Panc1 (cell line): Measurements from ENCODE around the gene OR2V2. TPM values are rescaled to one million over a fixed set of nuclear protein-coding genes. Genes with fewer than 3 reads are reported as not detected.

Experiments used
- ATAC-seq: fragments of 200-7000 bp; cut with Tn5 transposase; 2 replicates; pipeline ENCODE4 v1.9.1; 2020; ENCODE audit warnings: mild to moderate bottlenecking, moderate library complexity
- BruUV-seq: library from RNA; stranded (reverse); fragments of 400-500 nt; replicated peaks from 2 replicates; lab custom pipeline; 2021; lab: Mats Ljungman, UMichigan
- CTCF ChIA-PET: fragments of 300-600 bp; sonication (Branson Sonifier 250); formaldehyde crosslinking; loops from one replicate; lab custom pipeline; 2022; ENCODE audit warnings: antibody characterized with exemption; lab: Charles Lee
- POLR2A ChIA-PET: fragments of 300-600 bp; sonication (Branson Sonifier 250); formaldehyde crosslinking; loops from one replicate; lab custom pipeline; 2022; ENCODE audit warnings: antibody characterized with exemption; lab: Charles Lee
- DNase-seq: peaks from one replicate; pipeline ENCODE4 v3.0.0-alpha.2; 2010; ENCODE audit warnings: low read depth, low spot score
- H3K27ac ChIP-seq: 2 replicates; pipeline ENCODE4 v1.5.1; 2011; ENCODE audit warnings: mild to moderate bottlenecking, low read length, inconsistent platforms
- H3K27me3 ChIP-seq: fragments of 200-500 bp; sonication (Bioruptor generic); 2 replicates; pipeline ENCODE4 v1.6.0; 2014; ENCODE audit warnings: low read length, inconsistent platforms; ENCODE audit not compliant: control insufficient read depth, insufficient read depth
- H3K36me3 ChIP-seq: fragments of 200-500 bp; sonication (Bioruptor generic); 2 replicates; pipeline ENCODE4 v1.5.1; 2014; ENCODE audit warnings: inconsistent platforms, mild to moderate bottlenecking, low read length, moderate library complexity; ENCODE audit not compliant: control insufficient read depth, insufficient read depth
- H3K4me1 ChIP-seq: 2 replicates; pipeline ENCODE4 v1.5.1; 2011; ENCODE audit warnings: inconsistent platforms, mild to moderate bottlenecking, low read length, moderate library complexity; ENCODE audit not compliant: control insufficient read depth, insufficient read depth
- H3K4me3 ChIP-seq, 2 experiments: 2 replicates each; pipeline ENCODE4 v1.5.1; 2011 to 2012; ENCODE audit warnings: low read depth in 2 of 2, low read length in 2 of 2, mild to moderate bottlenecking in 2 of 2, inconsistent platforms in 1 of 2, moderate library complexity in 1 of 2
- H3K9me3 ChIP-seq: fragments of 200-500 bp; sonication (Bioruptor generic); 2 replicates; pipeline ENCODE4 v1.5.1; 2014; ENCODE audit warnings: low read depth, mild to moderate bottlenecking, inconsistent platforms, low read length, moderate library complexity; ENCODE audit not compliant: control insufficient read depth, insufficient read depth
- POLR2AphosphoS5 ChIP-seq: IDR thresholded peaks from 2 replicates; pipeline ENCODE4 v1.6.1; 2012; ENCODE audit warnings: mild to moderate bottlenecking, low read depth, low read length, moderate library complexity
- SIN3A ChIP-seq: IDR thresholded peaks from 2 replicates; pipeline ENCODE4 v1.6.1; 2012; ENCODE audit warnings: low read depth, mild to moderate bottlenecking, low read length, moderate library complexity, borderline replicate concordance; ENCODE audit not compliant: insufficient read depth
- TCF7L2 ChIP-seq: IDR thresholded peaks from 2 replicates; pipeline ENCODE4 v1.6.1; 2011; ENCODE audit warnings: mild to moderate bottlenecking, low read depth, low read length, inconsistent platforms
- in situ Hi-C: cut with HindIII; loops from 2 replicates; pipeline ENCODE4 v1.10.0; 2016; ENCODE audit warnings: low sequenced_read_pairs, low pct_unique_long_range_greater_than_20kb
- intact Hi-C: fragments of 100-400 bp; cut with micrococcal nuclease; formaldehyde crosslinking; loops from one replicate; pipeline ENCODE4 v1.10.0; 2022; ENCODE audit not compliant: unreplicated experiment
- total RNA-seq: library from RNA; stranded (reverse); gene quantifications from one replicate; pipeline ENCODE4 v1.2.1, GENCODE V29; 2021; ENCODE audit not compliant: unreplicated experiment
- TF ChIP-seq, protein P1 (sequence below): fragments of 450-650 bp; IDR thresholded peaks from 2 replicates; pipeline ENCODE4 v1.5.1; 2017; ENCODE audit warnings: mild to moderate bottlenecking
- TF ChIP-seq, protein P2 (sequence below), 2 experiments: IDR thresholded peaks; 2 replicates each; pipeline ENCODE4 v1.6.1; 2011 to 2012; ENCODE audit warnings: low read depth in 2 of 2, control low read depth in 1 of 2, low read length in 1 of 2, mild to moderate bottlenecking in 1 of 2, moderate library complexity in 1 of 2; ENCODE audit not compliant: insufficient read depth in 1 of 2

Gene OR2V2
- total RNA-seq, 1 experiment from 2014 or later = not detected

DNA sequence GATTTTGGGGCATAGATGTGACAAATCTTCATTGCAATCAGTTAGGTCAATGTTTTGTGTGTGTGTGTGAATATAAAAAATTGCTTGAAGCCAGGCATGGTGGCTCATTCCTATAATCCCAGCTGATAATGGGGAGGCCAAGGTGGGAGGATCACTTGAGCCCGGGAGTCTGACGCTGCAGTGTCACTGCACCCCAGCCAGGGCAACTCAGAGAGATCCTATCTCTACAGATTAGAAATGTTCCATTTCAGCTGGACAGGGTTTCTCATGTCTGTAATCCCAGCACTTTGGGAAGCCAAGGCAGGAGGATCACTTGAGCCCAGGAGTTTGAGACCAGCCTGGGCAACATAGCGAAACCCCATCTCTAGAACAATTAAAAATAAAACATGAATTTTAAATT is 11.5 kb downstream of the OR2V2 start:
- intact Hi-C loops = loop anchor here (10.0 kb wide), 1 partner anchor 54 kb away; no protein-coding TSS in a partner anchor
- in situ Hi-C loops = no loop called here
- Histone ChIP-seq H3K27ac (peak overlapping the region; percentile 25; the same call in 1 of the 2 replicates), H3K4me3 (0 out of 4 replicates have a peak overlapping the region, but pooled peaks of 1 of the 2 experiments have one; percentile 20), H3K36me3 (no peaks in the 10 kb centered on the region), H3K27me3 (no peaks in the 10 kb centered on the region), H3K9me3 (no peaks in the 10 kb centered on the region), H3K4me1 (peaks cover 22% of the 10 kb centered on the region)
- CTCF ChIA-PET = no interaction called here
- TF ChIP-seq, protein P1, sequence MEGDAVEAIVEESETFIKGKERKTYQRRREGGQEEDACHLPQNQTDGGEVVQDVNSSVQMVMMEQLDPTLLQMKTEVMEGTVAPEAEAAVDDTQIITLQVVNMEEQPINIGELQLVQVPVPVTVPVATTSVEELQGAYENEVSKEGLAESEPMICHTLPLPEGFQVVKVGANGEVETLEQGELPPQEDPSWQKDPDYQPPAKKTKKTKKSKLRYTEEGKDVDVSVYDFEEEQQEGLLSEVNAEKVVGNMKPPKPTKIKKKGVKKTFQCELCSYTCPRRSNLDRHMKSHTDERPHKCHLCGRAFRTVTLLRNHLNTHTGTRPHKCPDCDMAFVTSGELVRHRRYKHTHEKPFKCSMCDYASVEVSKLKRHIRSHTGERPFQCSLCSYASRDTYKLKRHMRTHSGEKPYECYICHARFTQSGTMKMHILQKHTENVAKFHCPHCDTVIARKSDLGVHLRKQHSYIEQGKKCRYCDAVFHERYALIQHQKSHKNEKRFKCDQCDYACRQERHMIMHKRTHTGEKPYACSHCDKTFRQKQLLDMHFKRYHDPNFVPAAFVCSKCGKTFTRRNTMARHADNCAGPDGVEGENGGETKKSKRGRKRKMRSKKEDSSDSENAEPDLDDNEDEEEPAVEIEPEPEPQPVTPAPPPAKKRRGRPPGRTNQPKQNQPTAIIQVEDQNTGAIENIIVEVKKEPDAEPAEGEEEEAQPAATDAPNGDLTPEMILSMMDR = no peak
- TF ChIP-seq SIN3A (no peak), TCF7L2 (no peak), POLR2AphosphoS5 (no peak)
- TF ChIP-seq, protein P2, sequence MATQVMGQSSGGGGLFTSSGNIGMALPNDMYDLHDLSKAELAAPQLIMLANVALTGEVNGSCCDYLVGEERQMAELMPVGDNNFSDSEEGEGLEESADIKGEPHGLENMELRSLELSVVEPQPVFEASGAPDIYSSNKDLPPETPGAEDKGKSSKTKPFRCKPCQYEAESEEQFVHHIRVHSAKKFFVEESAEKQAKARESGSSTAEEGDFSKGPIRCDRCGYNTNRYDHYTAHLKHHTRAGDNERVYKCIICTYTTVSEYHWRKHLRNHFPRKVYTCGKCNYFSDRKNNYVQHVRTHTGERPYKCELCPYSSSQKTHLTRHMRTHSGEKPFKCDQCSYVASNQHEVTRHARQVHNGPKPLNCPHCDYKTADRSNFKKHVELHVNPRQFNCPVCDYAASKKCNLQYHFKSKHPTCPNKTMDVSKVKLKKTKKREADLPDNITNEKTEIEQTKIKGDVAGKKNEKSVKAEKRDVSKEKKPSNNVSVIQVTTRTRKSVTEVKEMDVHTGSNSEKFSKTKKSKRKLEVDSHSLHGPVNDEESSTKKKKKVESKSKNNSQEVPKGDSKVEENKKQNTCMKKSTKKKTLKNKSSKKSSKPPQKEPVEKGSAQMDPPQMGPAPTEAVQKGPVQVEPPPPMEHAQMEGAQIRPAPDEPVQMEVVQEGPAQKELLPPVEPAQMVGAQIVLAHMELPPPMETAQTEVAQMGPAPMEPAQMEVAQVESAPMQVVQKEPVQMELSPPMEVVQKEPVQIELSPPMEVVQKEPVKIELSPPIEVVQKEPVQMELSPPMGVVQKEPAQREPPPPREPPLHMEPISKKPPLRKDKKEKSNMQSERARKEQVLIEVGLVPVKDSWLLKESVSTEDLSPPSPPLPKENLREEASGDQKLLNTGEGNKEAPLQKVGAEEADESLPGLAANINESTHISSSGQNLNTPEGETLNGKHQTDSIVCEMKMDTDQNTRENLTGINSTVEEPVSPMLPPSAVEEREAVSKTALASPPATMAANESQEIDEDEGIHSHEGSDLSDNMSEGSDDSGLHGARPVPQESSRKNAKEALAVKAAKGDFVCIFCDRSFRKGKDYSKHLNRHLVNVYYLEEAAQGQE (IDR thresholded peaks at IDR 0.05; ENCODE audit: insufficient read depth in 1 of 2, low read depth in 2 of 2, low read length in 1 of 2) = no peak
- POLR2A ChIA-PET = no interaction called here
- DNase-seq (no peak), ATAC-seq (no peak)
- no TSS peak for BruUV-seq

DNA sequence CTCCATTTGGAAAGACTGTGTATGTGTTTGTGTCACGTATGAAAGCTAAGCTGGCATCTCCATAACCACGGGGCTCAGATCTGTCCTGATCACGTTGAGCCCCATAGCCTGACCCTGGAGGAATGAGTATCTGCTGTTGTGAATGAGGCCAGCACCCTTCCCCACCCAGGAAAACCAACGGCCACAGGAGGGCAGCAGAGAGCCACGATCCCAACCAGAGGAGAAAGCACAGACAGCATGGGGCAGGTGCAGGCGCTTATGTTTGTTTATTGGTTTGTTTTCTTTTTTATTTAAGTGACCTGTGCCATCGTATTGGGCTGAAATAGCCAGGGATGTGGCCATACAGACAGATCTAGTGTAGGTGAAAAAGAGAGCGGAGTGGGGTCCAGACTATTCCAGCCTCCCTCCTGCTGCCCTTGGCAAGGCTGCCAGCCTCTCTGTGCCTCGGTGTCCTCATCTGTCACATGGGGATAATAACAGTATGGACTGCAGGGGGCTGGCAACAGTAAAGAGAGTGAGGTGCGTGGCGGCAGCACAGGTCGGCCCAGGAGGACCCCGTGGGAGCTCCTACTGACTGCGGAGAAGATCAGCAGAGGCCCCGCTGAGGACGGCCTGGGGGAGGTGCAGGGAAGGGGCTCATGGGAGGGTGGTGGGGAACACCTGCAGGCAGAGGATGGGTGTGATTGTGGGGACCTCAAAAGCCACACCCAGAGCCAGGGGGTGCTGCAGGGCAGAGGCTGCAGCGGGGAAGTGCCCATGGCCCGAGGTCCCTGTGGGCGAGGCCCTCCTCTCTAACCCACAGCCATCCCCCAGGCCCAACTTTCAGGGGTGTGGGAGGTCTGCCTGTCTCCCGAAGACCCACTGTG is 12.1 kb downstream of the OR2V2 start:
- Histone ChIP-seq H3K4me3 (peak overlapping the region; percentile 44 to 61; a peak in 3 of 4 replicates), H3K36me3 (no peaks in the 10 kb centered on the region), H3K27ac (peak overlapping the region; percentile 88), H3K4me1 (peaks cover 25% of the 10 kb centered on the region), H3K27me3 (no peaks in the 10 kb centered on the region), H3K9me3 (no peaks in the 10 kb centered on the region)
- BruUV-seq = no TSS peak
- in situ Hi-C loops = no loop called here
- TF ChIP-seq, protein P1 = peak; percentile 94
- TF ChIP-seq TCF7L2 (no peak), POLR2AphosphoS5 (no peak; the same call in 1 of the 2 replicates)
- TF ChIP-seq, protein P2 (IDR thresholded peaks at IDR 0.05; ENCODE audit: insufficient read depth in 1 of 2, low read depth in 2 of 2, low read length in 1 of 2) = 0 out of 4 replicates have a peak, but pooled peaks of 1 of the 2 experiments have one; percentile 48
- ChIA-PET POLR2A (no interaction called here), CTCF (interaction anchor here (0.7 to 1.1 kb wide), 2 partner anchors 13 to 25 kb away, joined by 3 to 5 read pairs; no protein-coding TSS in a partner anchor)
- ATAC-seq (peak; percentile 88), DNase-seq (no peak)
- intact Hi-C loops = loop anchor here (5.0 to 10.0 kb wide), 2 partner anchors 55 to 112 kb away; no protein-coding TSS in a partner anchor
